Peyer's patch (tissue), 4 donors: Measurements from ENCODE around the gene MED13. TPM values are rescaled to one million over a fixed set of nuclear protein-coding genes. Genes with fewer than 3 reads are reported as not detected.

ENCODE experiments used
- DNase-seq, 3 donors: peaks; one replicate each; pipeline ENCODE4 v3.0.0-alpha.2; 2017 to 2019
- H3K27ac ChIP-seq, 4 donors: fragments of 200-600 bp; sonication (generic); one replicate each; pipeline ENCODE4 v1.5.1; 2016 to 2019
- H3K27me3 ChIP-seq, 2 donors: fragments of 200-600 bp; sonication (generic); one replicate each; pipeline ENCODE4 v1.5.1; 2019
- H3K36me3 ChIP-seq, 3 donors: fragments of 200-600 bp; sonication (generic); one replicate each; pipeline ENCODE4 v1.5.1; 2016 to 2019
- H3K4me1 ChIP-seq, 4 donors: fragments of 200-600 bp; sonication (generic); one replicate each; pipeline ENCODE4 v1.5.1; 2016 to 2019
- H3K4me3 ChIP-seq, 4 donors: fragments of 200-600 bp; sonication (generic); 1 replicate in 3 of 4; 2 replicates in 1 of 4; pipeline ENCODE4 v1.5.1; 2016 to 2019; ENCODE audit warnings: mild to moderate bottlenecking in 1 of 4
- H3K9me3 ChIP-seq, 4 donors: fragments of 200-600 bp; sonication (generic); one replicate each; pipeline ENCODE4 v1.5.1; 2016 to 2019; ENCODE audit warnings: mild to moderate bottlenecking in 1 of 4
- POLR2A ChIP-seq, 2 donors: fragments of 450-650 bp; IDR thresholded peaks; one replicate each; pipeline ENCODE4 v1.5.1; 2017; ENCODE audit warnings: antibody characterized with exemption in 2 of 2, mild to moderate bottlenecking in 2 of 2, moderate library complexity in 2 of 2
- total RNA-seq, 4 donors: library from RNA; depleted of rRNA; stranded (reverse); fragments of >200 nt; gene quantifications; one replicate each; pipeline ENCODE4 v1.1.0, GENCODE V29; 2016
- TF ChIP-seq, protein P1 (sequence below), 6 experiments: fragments of 450-650 bp in 4 of 6; fragments of 200-600 bp in 2 of 6; sonication (generic) in 1 of 6; IDR thresholded peaks; one replicate each; pipeline ENCODE4 v1.5.1; 2017 to 2019; ENCODE audit warnings: antibody characterized with exemption in 6 of 6, mild to moderate bottlenecking in 3 of 6, moderate library complexity in 1 of 6

MED13 gene
- total RNA-seq, 4 donors from 2014 or later = 84.4 to 452 (median 131) TPM

- H3K27ac ChIP-seq = no peak overlapping the region
- no peaks in the 10 kb centered on the region for H3K4me1 ChIP-seq
- no peak overlapping the region for H3K4me3 ChIP-seq
- TF ChIP-seq POLR2A (IDR thresholded peaks at IDR 0.05) = no peak
- TF ChIP-seq, protein P1, sequence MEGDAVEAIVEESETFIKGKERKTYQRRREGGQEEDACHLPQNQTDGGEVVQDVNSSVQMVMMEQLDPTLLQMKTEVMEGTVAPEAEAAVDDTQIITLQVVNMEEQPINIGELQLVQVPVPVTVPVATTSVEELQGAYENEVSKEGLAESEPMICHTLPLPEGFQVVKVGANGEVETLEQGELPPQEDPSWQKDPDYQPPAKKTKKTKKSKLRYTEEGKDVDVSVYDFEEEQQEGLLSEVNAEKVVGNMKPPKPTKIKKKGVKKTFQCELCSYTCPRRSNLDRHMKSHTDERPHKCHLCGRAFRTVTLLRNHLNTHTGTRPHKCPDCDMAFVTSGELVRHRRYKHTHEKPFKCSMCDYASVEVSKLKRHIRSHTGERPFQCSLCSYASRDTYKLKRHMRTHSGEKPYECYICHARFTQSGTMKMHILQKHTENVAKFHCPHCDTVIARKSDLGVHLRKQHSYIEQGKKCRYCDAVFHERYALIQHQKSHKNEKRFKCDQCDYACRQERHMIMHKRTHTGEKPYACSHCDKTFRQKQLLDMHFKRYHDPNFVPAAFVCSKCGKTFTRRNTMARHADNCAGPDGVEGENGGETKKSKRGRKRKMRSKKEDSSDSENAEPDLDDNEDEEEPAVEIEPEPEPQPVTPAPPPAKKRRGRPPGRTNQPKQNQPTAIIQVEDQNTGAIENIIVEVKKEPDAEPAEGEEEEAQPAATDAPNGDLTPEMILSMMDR (IDR thresholded peaks at IDR 0.05) = no peak
- no peak for DNase-seq
- no peaks in the 10 kb centered on the region for H3K27me3 ChIP-seq
- peaks cover 0 to 95% (median 0%) of the 10 kb centered on the region in 3 donors for H3K36me3 ChIP-seq
- no peaks in the 10 kb centered on the region for H3K9me3 ChIP-seq
These were observed 78.2 kb downstream of the MED13 start for GRCh38 chr17:61986898-61987297.

GRCh38 chr17:61984821-61985220 lies 80.3 kb downstream of the MED13 start:
- Histone ChIP-seq H3K27me3 (no peaks in the 10 kb centered on the region), H3K9me3 (no peaks in the 10 kb centered on the region), H3K4me1 (no peaks in the 10 kb centered on the region), H3K4me3 (no peak overlapping the region), H3K27ac (no peak overlapping the region), H3K36me3 (peaks cover 0 to 95% (median 0%) of the 10 kb centered on the region in 3 donors)
- DNase-seq = no peak
- TF ChIP-seq, protein P1 (IDR thresholded peaks at IDR 0.05) = no peak
- TF ChIP-seq POLR2A (IDR thresholded peaks at IDR 0.05) = no peak

- no peak for DNase-seq
- no peak overlapping the region for H3K27ac ChIP-seq
- TF ChIP-seq, protein P1 (IDR thresholded peaks at IDR 0.05) = no peak
- TF ChIP-seq POLR2A (IDR thresholded peaks at IDR 0.05) = no peak
- H3K4me3 ChIP-seq = no peak overlapping the region
- H3K36me3 ChIP-seq = peaks cover 0 to 88% (median 0%) of the 10 kb centered on the region in 3 donors
- H3K27me3 ChIP-seq = no peaks in the 10 kb centered on the region
- no peaks in the 10 kb centered on the region for H3K4me1 ChIP-seq
- no peaks in the 10 kb centered on the region for H3K9me3 ChIP-seq
These were observed 83.8 kb downstream of the MED13 start for GRCh38 chr17:61981323-61981722.

GRCh38 chr17:61980535-61980934 lies 84.5 kb downstream of the MED13 start:
- no peak for TF ChIP-seq POLR2A (IDR thresholded peaks at IDR 0.05)
- TF ChIP-seq, protein P1 (IDR thresholded peaks at IDR 0.05) = no peak
- Histone ChIP-seq H3K9me3 (no peaks in the 10 kb centered on the region), H3K27ac (no peak overlapping the region), H3K4me1 (no peaks in the 10 kb centered on the region), H3K27me3 (no peaks in the 10 kb centered on the region), H3K4me3 (no peak overlapping the region), H3K36me3 (peaks cover 0 to 80% (median 0%) of the 10 kb centered on the region in 3 donors)
- no peak for DNase-seq

GRCh38 chr17:61974115-61974514 lies 91.0 kb downstream of the MED13 start:
- Histone ChIP-seq H3K9me3 (no peaks in the 10 kb centered on the region), H3K4me1 (no peaks in the 10 kb centered on the region), H3K27me3 (no peaks in the 10 kb centered on the region), H3K4me3 (no peak overlapping the region), H3K27ac (no peak overlapping the region), H3K36me3 (peaks cover 0 to 53% (median 0%) of the 10 kb centered on the region in 3 donors)
- TF ChIP-seq, protein P1 (IDR thresholded peaks at IDR 0.05) = no peak
- no peak for TF ChIP-seq POLR2A (IDR thresholded peaks at IDR 0.05)
- no peak for DNase-seq

- no peak for DNase-seq
- Histone ChIP-seq H3K27ac (no peak overlapping the region), H3K4me1 (no peaks in the 10 kb centered on the region), H3K27me3 (no peaks in the 10 kb centered on the region), H3K9me3 (no peaks in the 10 kb centered on the region), H3K36me3 (peaks cover 0 to 56% (median 0%) of the 10 kb centered on the region in 3 donors), H3K4me3 (no peak overlapping the region)
- TF ChIP-seq, protein P1 (IDR thresholded peaks at IDR 0.05) = no peak
- no peak for TF ChIP-seq POLR2A (IDR thresholded peaks at IDR 0.05)
These were observed 92.8 kb downstream of the MED13 start for GRCh38 chr17:61972311-61972710.
